Lower leg skin (tissue), 3 donors: Measurements from ENCODE around the gene UNC79.

Experiments
- CTCF ChIP-seq, 3 donors: fragments of 450-650 bp; IDR thresholded peaks; one replicate each; pipeline ENCODE4 v1.5.1; 2016; ENCODE audit warnings: antibody characterized with exemption in 3 of 3, mild to moderate bottlenecking in 3 of 3, moderate library complexity in 2 of 3
- POLR2A ChIP-seq, 2 donors: fragments of 450-650 bp; IDR thresholded peaks; one replicate each; pipeline ENCODE4 v1.6.1; 2016 to 2017; ENCODE audit warnings: antibody characterized with exemption in 2 of 2, mild to moderate bottlenecking in 1 of 2, moderate library complexity in 1 of 2

GRCh38 chr14:93587330-93587729 lies 156.6 kb downstream of the UNC79 start:
- TF ChIP-seq POLR2A (IDR thresholded peaks at IDR 0.05) (no peak), CTCF (IDR thresholded peaks at IDR 0.05) (no peak)
